ENCODE results near the gene KAT2A. TPM values are rescaled to one million over a fixed set of nuclear protein-coding genes. Genes with fewer than 3 reads are reported as not detected.

KAT2A gene
- total RNA-seq, 1 experiment from 2014 or later, result 43.5 TPM

GRCh38 chr17:42169351-42169750, 48.2 kb upstream of the KAT2A start:
- WGBS (ENCODE audit: extremely low coverage, insufficient read length, low lambda C conversion rate), result no CpG with 5 or more reads among the region's 29 CpGs
- H3K9ac ChIP-seq (ENCODE audit: extremely low read depth, insufficient read length, low read length), result no peak overlapping the region
- H2BK120ac ChIP-seq (ENCODE audit: low read depth, low read length, poor library complexity, severe bottlenecking), result no peak overlapping the region
- Mint-ChIP-seq H3K4me3 (no peak overlapping the region), H3K27me3 (ENCODE audit: low read depth) (peaks cover 8% of the 10 kb centered on the region), H3K9me3 (no peaks in the 10 kb centered on the region), H3K4me1 (no peaks in the 10 kb centered on the region; a peak in 1 of 4 replicates), H3K36me3 (ENCODE audit: insufficient read depth in 1 of 3, low read depth in 3 of 3) (no peaks in the 10 kb centered on the region), H3K27ac (no peak overlapping the region)
- H3K4me2 ChIP-seq (ENCODE audit: insufficient read depth, insufficient read length, low read length), result no peak overlapping the region
- H3K4me1 ChIP-seq (ENCODE audit: insufficient read depth, low read length), result no peaks in the 10 kb centered on the region
- DNase-seq, result no peak
- H2BK5ac ChIP-seq (ENCODE audit: insufficient read length, low read length), result no peak overlapping the region
- no peak overlapping the region for H3K4ac ChIP-seq (ENCODE audit: low read depth, low read length)
- H3K9me3 ChIP-seq (ENCODE audit: control insufficient read depth, low read depth, low read length), result no peaks in the 10 kb centered on the region
- H3K27ac ChIP-seq (ENCODE audit: insufficient read length, low read depth, low read length), result no peak overlapping the region
- TF ChIP-seq CTCF (conservative IDR thresholded peaks at IDR 0.05), result no peak
- no peak overlapping the region for H3K56ac ChIP-seq (ENCODE audit: insufficient read length, low read depth, low read length)
- H4K91ac ChIP-seq (ENCODE audit: insufficient read length, low read depth, low read length), result no peak overlapping the region
- H3K14ac ChIP-seq (ENCODE audit: insufficient read depth, low read length), result no peak overlapping the region
- H2AFZ ChIP-seq (ENCODE audit: low read length), result no peak overlapping the region
- no peak overlapping the region for H2AK5ac ChIP-seq (ENCODE audit: insufficient read length, low read length)
- no peak overlapping the region for H2BK20ac ChIP-seq (ENCODE audit: low read depth, low read length, poor library complexity, severe bottlenecking)
- no peak overlapping the region for H4K8ac ChIP-seq (replicated peaks; ENCODE audit: insufficient read length, low read depth, low read length)
- no peak overlapping the region for H3K18ac ChIP-seq (ENCODE audit: insufficient read length, low read depth, low read length)
- H4K5ac ChIP-seq (ENCODE audit: insufficient read length, low read depth, low read length), result no peak overlapping the region
- H3K23me2 ChIP-seq (ENCODE audit: insufficient read length, low read depth, low read length, poor library complexity, severe bottlenecking), result no peaks in the 10 kb centered on the region
- no peak overlapping the region for H3T11ph ChIP-seq (ENCODE audit: low read length)
- no peaks in the 10 kb centered on the region for H3K79me2 ChIP-seq (ENCODE audit: insufficient read depth, low read length)
- no peak overlapping the region for H2BK12ac ChIP-seq (ENCODE audit: insufficient read length, low read depth, low read length)
- no peaks in the 10 kb centered on the region for H3K27me3 ChIP-seq (ENCODE audit: insufficient read depth, low read length)
- H2BK15ac ChIP-seq (ENCODE audit: low read depth, low read length), result no peak overlapping the region
- no peaks in the 10 kb centered on the region for H4K20me1 ChIP-seq (ENCODE audit: control insufficient read depth, insufficient read depth, insufficient read length)
- no peaks in the 10 kb centered on the region for H3K79me1 ChIP-seq (ENCODE audit: insufficient read depth, low read depth, low read length, poor library complexity, severe bottlenecking)
- H3K23ac ChIP-seq (ENCODE audit: insufficient read length, low read depth, low read length), result no peak overlapping the region
